Activated T-cell treated with anti-CD3 and anti-CD28 coated beads, Interleukin-2, amount 50 U/mL, for 24 hours (primary cell): ENCODE measurements around the gene TAS1R2.
"Not testable (repeated sequence)": the region's sequence is repeated elsewhere in the genome, so short reads cannot be mapped to it uniquely, and the experiment has no call there.

Experiments used
- DNase-seq: peaks from one replicate; pipeline ENCODE4 v3.0.0-alpha.2; 2020
- H3K27ac Mint-ChIP-seq: 2 replicates; pipeline ENCODE4 v1.8.0; 2020; ENCODE audit warnings: mild to moderate bottlenecking, mixed read lengths
- H3K27me3 Mint-ChIP-seq: 2 replicates; pipeline ENCODE4 v1.8.0; 2020; ENCODE audit warnings: mixed read lengths
- H3K36me3 Mint-ChIP-seq: 2 replicates; pipeline ENCODE4 v1.8.0; 2020; ENCODE audit warnings: low read depth, mixed read lengths
- H3K4me1 Mint-ChIP-seq: 2 replicates; pipeline ENCODE4 v1.8.0; 2020; ENCODE audit warnings: low read depth, mixed read lengths
- H3K4me3 Mint-ChIP-seq: 2 replicates; pipeline ENCODE4 v1.8.0; 2020; ENCODE audit warnings: mild to moderate bottlenecking, moderate library complexity, mixed read lengths
- H3K9me3 Mint-ChIP-seq: 2 replicates; pipeline ENCODE4 v1.8.0; 2020; ENCODE audit warnings: mixed read lengths

The TAS1R2 gene

DNA sequence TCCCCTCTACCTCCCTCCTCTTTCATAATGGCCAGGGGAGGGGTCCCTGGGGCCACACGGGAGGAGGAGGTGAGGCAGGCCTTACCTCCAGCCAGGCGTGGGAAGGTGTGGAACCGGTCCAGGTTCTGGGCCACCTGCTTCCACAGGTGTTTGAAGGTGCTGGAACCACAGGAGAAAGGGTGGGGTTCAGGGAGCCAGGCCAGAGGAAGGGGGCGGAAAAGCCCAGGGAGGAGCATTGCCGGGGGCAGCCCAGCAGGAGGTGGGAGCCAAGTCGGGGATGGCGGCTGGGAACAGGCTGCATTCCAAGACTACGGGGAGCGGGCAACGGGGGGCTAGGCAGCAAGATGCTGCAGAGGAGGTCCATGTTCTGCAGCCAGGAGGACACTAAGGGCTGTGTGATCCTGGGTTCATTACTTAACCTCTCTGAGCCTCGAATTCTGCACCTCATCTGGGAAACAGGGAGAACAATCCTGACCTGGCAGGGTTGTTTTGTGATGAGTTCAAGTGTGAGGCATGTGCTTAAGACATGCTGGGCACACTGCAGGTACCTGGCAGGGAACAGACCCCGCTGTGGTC lies 19.8 kb upstream of the TAS1R2 start:
- Mint-ChIP-seq H3K36me3 (no peaks in the 10 kb centered on the region), H3K4me1 (no peaks in the 10 kb centered on the region), H3K27ac (no peak overlapping the region), H3K9me3 (no peaks in the 10 kb centered on the region), H3K4me3 (no peak overlapping the region), H3K27me3 (no peaks in the 10 kb centered on the region)
- no peak for DNase-seq

DNA sequence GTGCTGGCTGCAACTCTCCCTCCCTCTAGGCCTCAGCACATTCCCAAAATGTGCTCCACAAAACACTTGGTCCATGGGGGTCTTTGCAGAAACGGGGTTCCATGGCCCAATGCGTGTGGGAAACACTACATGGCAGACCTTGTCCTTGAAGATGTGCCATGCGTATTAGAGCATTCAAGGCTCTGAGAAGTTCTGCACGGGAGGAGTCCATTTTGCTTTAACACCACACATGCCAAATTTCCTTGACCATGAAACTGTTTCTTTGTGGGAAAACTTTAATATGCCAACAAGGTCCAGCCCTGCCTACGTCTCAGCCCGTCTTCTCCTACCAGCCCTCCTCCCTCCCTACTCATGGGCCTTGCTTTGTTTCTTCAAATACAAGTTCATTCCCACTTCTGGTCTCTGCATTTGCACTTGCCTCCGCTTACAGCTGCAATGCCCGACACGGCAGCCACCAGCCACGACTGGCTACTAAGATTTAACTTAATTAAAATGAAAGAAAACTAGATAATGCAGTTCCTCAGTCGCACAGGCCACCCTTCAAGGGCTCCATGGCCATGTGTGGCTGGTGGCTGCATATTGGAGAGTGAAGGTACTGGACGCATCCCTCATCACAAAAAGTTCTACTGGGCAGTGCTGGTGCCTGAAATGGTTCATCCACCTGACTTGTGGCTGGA lies 19.2 kb upstream of the TAS1R2 start:
- Mint-ChIP-seq H3K4me3 (no peak overlapping the region), H3K27me3 (no peaks in the 10 kb centered on the region), H3K9me3 (no peaks in the 10 kb centered on the region), H3K36me3 (no peaks in the 10 kb centered on the region), H3K27ac (no peak overlapping the region), H3K4me1 (no peaks in the 10 kb centered on the region)
- DNase-seq: no peak

DNA sequence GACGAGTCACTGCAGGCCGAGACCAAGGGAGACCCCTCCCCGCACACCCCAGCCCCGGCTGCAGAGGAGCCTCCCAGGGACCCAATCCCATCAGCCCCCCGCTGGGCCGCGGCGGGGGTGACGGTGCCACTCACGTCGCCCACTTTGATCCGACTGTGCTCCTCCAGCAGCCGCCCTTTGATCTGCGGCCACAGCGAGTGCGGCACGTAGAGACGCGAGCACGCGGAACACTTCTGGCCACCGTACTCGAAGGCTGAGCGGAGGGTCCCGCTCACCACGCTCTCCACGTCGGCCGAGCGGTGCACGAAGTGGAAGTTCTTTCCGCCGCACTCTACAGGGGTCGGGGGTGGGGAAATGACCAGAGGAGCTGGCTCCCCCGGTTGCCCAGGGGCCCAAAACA lies 17.8 kb upstream of the TAS1R2 start:
- Mint-ChIP-seq H3K27ac (no peak overlapping the region), H3K27me3 (no peaks in the 10 kb centered on the region), H3K9me3 (no peaks in the 10 kb centered on the region), H3K4me3 (no peak overlapping the region), H3K36me3 (no peaks in the 10 kb centered on the region), H3K4me1 (no peaks in the 10 kb centered on the region)
- DNase-seq: no peak

DNA sequence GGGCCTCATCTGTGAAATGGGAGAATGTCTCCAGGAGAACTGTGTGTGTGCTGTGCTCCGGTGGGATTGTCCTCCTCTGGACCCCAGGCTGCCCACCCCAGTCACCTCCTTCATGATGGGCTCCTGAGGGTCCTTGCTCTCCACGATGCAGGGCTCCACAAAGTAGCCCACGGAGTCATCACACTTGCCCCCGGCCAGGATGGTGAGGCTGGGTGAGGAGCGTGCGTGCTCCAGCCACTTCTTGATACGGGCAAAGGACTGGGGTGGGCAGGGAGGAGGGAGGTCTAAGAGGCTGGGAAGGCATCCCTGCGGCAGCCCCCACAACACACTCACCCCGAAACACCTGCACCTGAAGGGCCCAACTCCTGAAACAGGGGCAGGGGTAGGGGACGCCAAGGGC lies 16.8 kb upstream of the TAS1R2 start:
- H3K27ac Mint-ChIP-seq: no peak overlapping the region
- H3K27me3 Mint-ChIP-seq: no peaks in the 10 kb centered on the region
- no peaks in the 10 kb centered on the region for H3K36me3 Mint-ChIP-seq
- no peaks in the 10 kb centered on the region for H3K4me1 Mint-ChIP-seq
- DNase-seq: no peak
- H3K4me3 Mint-ChIP-seq: no peak overlapping the region
- no peaks in the 10 kb centered on the region for H3K9me3 Mint-ChIP-seq

DNA sequence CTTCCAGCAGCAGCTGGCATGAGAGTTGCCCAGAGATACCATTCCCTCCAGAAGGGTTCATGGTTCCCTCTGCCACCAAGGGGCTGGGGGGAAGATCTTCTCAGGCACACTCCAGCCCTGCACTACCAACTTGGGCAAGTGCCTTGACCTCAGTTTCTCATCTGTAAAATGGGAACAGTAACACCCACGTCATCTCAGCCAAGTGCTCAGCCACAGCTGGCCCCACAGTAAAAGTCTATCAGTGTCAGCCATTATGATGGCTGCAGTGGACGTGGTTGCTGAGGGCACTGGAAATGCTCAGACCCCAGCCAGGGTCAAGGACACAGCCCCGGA lies 16.3 kb upstream of the TAS1R2 start:
- Mint-ChIP-seq H3K4me3 (no peak overlapping the region), H3K27me3 (no peaks in the 10 kb centered on the region), H3K9me3 (no peaks in the 10 kb centered on the region)

DNA sequence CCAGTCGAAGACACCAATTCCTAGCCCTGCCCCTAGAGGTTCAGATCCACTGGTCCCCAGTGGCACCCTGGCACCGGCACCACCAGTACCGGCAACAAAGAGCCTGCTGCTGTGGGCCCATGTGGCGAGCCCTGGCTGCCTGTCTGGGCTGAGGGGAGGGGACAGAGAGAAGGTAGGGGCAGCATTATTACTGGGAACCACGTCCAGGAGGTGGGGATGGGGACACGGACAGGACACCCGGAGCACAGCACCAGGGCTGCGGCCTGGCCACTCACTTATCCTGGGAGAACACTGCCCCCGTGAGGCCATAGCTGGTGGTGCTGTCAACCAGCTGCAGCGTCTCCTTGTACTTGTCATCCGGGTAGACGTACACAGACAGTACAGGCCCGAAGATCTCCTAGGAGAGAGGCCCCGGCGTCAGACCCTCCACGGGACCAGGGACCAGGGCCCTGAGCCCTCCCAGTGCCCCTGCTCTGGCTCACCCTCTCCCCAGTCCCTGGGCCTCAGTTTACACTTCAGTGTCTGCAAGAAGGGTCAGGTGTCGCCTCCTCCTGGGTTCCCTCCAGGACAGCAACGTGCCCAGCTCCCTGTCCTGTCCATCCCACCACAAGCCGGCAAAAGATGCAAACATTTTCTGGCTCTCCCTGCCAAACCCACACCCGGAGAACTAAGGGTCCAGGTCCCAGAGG lies 15.8 kb upstream of the TAS1R2 start:
- H3K27ac Mint-ChIP-seq: no peak overlapping the region
- H3K4me3 Mint-ChIP-seq: no peak overlapping the region
- no peaks in the 10 kb centered on the region for H3K4me1 Mint-ChIP-seq
- no peaks in the 10 kb centered on the region for H3K9me3 Mint-ChIP-seq
- H3K36me3 Mint-ChIP-seq: no peaks in the 10 kb centered on the region
- DNase-seq: peak; percentile 81
- no peaks in the 10 kb centered on the region for H3K27me3 Mint-ChIP-seq

More for the DNA sequence above, 16.3 kb upstream of the TAS1R2 start:
- Mint-ChIP-seq H3K36me3 (no peaks in the 10 kb centered on the region), H3K27ac (no peak overlapping the region), H3K4me1 (no peaks in the 10 kb centered on the region)
- no peak for DNase-seq

DNA sequence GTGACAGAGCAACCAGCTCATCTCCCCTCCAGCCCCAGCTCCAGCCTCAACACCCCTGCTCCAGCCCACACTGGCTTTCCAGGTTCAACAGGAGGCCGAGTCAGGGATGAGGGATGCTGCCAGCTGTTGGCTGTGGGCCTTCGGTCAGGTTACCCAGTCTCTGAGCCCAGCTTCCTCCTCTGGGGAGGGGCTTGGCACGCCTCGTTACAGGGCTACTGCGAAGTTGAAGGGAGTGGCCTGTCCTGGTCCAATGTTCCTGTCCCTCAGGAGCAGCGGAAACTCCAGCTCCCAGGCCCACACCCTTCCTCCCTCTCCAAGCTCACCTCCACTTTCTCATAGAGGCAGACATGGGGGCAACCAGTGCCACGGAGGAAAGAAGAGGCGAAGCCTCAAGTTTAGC lies 15.1 kb upstream of the TAS1R2 start:
- no peaks in the 10 kb centered on the region for H3K27me3 Mint-ChIP-seq
- no peaks in the 10 kb centered on the region for H3K9me3 Mint-ChIP-seq
- no peak overlapping the region for H3K27ac Mint-ChIP-seq
- no peak overlapping the region for H3K4me3 Mint-ChIP-seq
- no peaks in the 10 kb centered on the region for H3K36me3 Mint-ChIP-seq
- DNase-seq: no peak
- no peaks in the 10 kb centered on the region for H3K4me1 Mint-ChIP-seq

DNA sequence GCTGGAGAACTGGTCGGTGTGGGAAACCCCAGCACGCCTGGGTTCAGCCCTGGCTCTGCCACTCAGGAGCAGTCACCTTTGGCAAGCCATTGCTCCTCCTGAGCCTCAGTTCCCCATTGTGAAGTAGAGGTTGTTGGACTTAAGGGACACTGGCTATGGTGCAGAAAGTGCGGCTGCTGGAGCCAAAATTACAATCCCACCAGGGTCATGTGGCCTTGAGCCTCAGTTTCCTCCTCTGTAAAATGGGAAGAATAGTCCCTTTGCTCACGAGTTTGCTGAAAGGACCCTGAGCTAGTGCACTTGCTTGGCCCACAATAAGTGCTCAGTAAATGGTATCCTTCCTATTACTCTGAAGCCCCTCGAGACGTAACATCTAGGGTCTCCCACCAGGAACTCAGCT lies 14.6 kb upstream of the TAS1R2 start:
- H3K4me3 Mint-ChIP-seq: no peak overlapping the region
- no peaks in the 10 kb centered on the region for H3K27me3 Mint-ChIP-seq
- DNase-seq: no peak
- H3K27ac Mint-ChIP-seq: no peak overlapping the region
- no peaks in the 10 kb centered on the region for H3K4me1 Mint-ChIP-seq
- no peaks in the 10 kb centered on the region for H3K9me3 Mint-ChIP-seq
- no peaks in the 10 kb centered on the region for H3K36me3 Mint-ChIP-seq

DNA sequence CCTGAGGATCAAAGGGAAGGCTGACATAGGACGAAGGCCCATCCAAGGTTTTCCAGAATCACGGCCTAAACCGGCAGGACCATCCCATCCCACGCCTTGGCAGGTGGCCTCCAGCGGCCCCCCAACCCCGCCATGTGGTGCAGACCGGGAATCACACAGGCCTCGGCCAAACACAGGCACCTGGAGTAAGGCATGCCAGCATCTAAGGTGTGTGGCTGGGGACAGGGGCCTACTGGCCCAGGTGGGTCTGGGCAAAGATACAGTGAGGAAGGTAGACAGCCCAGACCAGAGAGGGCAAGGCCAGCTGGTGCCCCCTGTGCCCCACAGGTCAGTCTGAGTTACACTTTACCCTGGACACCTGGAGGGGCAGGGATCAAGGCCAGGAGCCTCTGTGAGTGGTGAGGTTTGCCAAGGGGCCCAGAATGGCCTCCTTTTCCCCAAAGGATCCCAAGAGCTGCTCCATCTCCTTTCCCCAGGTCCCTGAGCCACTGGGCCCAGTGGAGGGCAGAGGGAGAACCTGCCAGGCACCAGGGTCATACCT lies 12.7 kb upstream of the TAS1R2 start:
- Mint-ChIP-seq H3K4me1 (no peaks in the 10 kb centered on the region), H3K27ac (no peak overlapping the region), H3K4me3 (no peak overlapping the region), H3K36me3 (no peaks in the 10 kb centered on the region), H3K9me3 (no peaks in the 10 kb centered on the region), H3K27me3 (peaks cover under 1% of the 10 kb centered on the region)
- no peak for DNase-seq

DNA sequence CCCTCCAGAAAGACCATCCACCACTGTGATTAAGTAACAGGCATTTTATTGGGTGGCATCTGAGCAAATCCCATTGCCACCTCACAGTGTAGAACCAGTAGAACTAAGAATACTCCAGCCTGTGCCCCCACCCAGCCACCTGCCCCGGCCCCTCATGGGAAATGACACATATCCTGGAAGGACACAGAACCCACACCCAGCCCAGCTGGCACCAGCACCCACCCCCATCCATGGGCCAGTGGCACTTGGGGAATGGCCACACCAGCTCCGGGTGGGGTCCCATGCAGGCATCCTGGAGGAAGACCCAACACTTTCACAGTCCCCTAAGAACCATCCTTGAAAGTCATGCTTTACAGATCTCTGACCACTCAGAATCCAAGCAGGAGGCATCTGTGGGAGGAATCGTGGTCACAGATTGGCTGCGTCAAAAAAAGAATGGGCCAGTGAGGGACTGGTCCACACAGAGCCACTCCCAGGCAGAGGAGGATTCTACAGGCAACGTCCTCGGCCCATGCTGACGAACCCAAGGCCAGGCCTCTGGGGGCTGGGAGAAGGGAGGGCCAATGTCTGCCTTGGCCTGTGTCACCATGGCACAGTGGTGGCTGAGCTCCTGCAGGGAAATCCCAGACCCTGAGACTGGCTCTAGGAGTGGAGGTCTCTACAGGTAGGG lies 12.1 kb upstream of the TAS1R2 start:
- H3K27me3 Mint-ChIP-seq: peaks cover 7% of the 10 kb centered on the region
- H3K9me3 Mint-ChIP-seq: no peaks in the 10 kb centered on the region

DNA sequence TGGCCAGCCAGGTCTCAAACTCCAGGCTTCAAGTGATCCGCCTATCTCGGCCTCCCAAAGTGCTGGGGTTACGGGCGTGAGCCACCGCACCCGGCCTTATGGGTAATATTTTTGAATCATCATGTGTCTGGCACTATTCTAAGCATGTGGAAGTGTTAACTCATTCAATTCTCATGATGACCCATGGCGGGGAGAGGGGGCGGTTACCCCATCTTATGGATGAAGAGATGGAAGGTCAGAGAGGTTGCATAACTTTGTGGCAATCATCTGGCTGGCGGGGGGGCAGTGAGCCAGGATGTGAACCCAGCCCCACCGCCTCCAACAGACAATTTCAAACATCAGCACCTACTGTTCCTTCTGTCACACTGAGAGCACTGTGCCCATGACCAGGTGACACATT lies 11.5 kb upstream of the TAS1R2 start:
- no peak overlapping the region for H3K4me3 Mint-ChIP-seq
- no peak for DNase-seq
- H3K4me1 Mint-ChIP-seq: no peaks in the 10 kb centered on the region
- H3K27me3 Mint-ChIP-seq: peaks cover 11% of the 10 kb centered on the region
- no peak overlapping the region for H3K27ac Mint-ChIP-seq
- no peaks in the 10 kb centered on the region for H3K36me3 Mint-ChIP-seq
- H3K9me3 Mint-ChIP-seq: no peaks in the 10 kb centered on the region

More for the DNA sequence above, 12.1 kb upstream of the TAS1R2 start:
- no peak overlapping the region for H3K4me3 Mint-ChIP-seq
- H3K4me1 Mint-ChIP-seq: no peaks in the 10 kb centered on the region
- DNase-seq: no peak
- H3K27ac Mint-ChIP-seq: no peak overlapping the region
- H3K36me3 Mint-ChIP-seq: no peaks in the 10 kb centered on the region

DNA sequence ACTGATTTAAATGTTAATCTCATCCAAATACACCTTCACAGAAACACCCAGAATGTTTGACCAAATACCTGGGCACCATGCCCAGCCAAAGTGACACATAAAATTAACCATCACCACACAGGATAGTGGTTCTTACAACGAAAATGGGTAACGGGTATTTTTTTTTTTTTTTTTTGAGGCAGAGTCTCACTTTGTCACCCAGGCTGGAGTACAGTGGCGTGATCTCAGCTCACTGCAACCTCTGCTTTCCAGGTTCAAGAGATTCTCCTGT lies 11.1 kb upstream of the TAS1R2 start:
- not testable (repeated sequence) for H3K27ac Mint-ChIP-seq, DNase-seq, H3K4me3 Mint-ChIP-seq, H3K36me3 Mint-ChIP-seq, H3K4me1 Mint-ChIP-seq, H3K9me3 Mint-ChIP-seq
- peaks cover 13% of the 10 kb centered on the region for H3K27me3 Mint-ChIP-seq

DNA sequence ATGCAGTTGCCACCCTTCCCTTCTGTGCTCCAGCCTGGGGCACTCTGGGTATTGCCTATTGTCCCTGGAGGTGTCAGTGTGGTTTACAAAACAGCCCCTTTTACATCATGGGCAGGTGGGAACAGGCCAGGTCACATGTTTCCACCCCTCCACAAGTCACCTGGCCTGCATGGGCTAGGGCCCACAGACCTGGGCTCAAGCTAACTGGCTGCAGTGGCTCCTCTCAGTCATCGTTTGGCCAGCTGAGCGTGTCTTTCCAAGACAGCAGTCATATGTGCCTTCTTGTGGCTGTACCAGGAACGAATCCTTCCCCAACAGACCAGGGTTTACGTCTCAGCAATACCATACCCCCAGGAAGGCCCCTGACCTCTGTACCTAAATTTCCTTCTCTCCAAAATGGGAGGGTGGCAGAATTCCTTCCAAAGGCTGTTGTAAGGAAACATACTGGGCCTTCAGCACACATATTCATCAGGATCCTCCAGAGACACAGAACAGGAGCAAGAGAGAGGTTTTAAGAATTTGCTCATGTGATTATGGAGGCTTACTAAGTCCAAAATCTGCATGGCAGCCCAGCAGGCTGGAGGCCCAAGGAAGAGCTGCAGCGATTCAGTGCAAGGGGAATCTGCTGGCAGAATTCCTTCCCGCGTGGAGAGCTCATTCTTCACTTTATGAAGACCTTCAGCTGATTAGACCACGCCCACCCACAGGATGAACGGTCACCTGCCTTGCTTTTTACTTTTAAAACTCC lies 10.6 kb upstream of the TAS1R2 start:
- H3K4me3 Mint-ChIP-seq: no peak overlapping the region
- no peak for DNase-seq
- H3K4me1 Mint-ChIP-seq: no peaks in the 10 kb centered on the region
- H3K27ac Mint-ChIP-seq: no peak overlapping the region
- no peaks in the 10 kb centered on the region for H3K36me3 Mint-ChIP-seq
- H3K9me3 Mint-ChIP-seq: no peaks in the 10 kb centered on the region
- H3K27me3 Mint-ChIP-seq: peaks cover 14% of the 10 kb centered on the region

DNA sequence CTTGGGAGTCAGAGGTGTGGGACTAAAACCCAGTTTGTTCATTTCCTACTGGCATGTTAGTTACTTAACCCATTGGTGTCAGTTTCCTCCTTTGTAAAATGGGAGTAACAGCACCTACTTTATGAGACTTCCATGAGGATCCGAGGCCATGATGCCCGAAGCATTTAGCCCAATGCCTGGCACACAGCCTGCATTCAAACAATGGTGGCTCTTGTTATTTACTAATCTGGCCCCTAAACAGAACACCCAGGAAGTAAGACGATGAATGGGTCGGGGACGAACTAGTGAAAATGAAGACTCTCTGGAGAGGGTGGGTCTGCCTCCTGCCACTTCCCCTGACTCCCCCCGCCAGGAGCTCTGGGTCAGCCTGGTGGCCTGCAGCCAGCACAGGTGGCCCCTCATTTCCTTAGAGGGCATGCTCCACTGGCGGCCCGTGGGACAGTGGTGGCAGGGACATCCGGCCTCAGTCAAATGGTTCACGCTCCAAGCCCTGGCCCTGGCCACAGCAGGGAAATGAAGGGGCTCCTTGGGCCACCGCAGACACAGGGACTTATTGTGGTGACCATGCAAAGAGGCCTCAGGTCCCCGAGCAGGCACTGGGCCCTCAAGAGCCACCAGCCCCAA lies 9.5 kb upstream of the TAS1R2 start:
- Mint-ChIP-seq H3K27me3 (peaks cover 14% of the 10 kb centered on the region), H3K9me3 (no peaks in the 10 kb centered on the region), H3K36me3 (no peaks in the 10 kb centered on the region), H3K4me1 (no peaks in the 10 kb centered on the region), H3K4me3 (no peak overlapping the region), H3K27ac (no peak overlapping the region)
- DNase-seq: no peak
